ENCODE data around the gene CCT6A. TPM values are rescaled to one million over a fixed set of nuclear protein-coding genes. Genes with fewer than 3 reads are reported as not detected.
"Not testable (repeated sequence)": the region's sequence is repeated elsewhere in the genome, so short reads cannot be mapped to it uniquely, and the experiment has no call there.

Gene CCT6A, protein sequence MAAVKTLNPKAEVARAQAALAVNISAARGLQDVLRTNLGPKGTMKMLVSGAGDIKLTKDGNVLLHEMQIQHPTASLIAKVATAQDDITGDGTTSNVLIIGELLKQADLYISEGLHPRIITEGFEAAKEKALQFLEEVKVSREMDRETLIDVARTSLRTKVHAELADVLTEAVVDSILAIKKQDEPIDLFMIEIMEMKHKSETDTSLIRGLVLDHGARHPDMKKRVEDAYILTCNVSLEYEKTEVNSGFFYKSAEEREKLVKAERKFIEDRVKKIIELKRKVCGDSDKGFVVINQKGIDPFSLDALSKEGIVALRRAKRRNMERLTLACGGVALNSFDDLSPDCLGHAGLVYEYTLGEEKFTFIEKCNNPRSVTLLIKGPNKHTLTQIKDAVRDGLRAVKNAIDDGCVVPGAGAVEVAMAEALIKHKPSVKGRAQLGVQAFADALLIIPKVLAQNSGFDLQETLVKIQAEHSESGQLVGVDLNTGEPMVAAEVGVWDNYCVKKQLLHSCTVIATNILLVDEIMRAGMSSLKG
- 193 TPM for polyA plus RNA-seq (2012; ENCODE audit: low read depth, missing spikeins)

- FAIRE-seq, result peak; percentile 93
- TF ChIP-seq SPI1 (IDR thresholded peaks at IDR 0.05; ENCODE audit: low read depth, low read length) (no peak), TAF1 (IDR thresholded peaks at IDR 0.05; ENCODE audit: low read depth, low read length) (peak; percentile 39; the same call in 1 of the 2 replicates), POU2F2 (IDR thresholded peaks at IDR 0.05; ENCODE audit: low read depth, low read length) (no peak), POLR2A (IDR thresholded peaks at IDR 0.05; ENCODE audit: low read depth, low read length) (peak; percentile 89), PAX5 (IDR thresholded peaks at IDR 0.05; ENCODE audit: insufficient read depth, low read length, severe bottlenecking) (peak; percentile 42), POLR2AphosphoS5 (IDR thresholded peaks at IDR 0.05; ENCODE audit: low read depth, low read length) (peak; percentile 95)
These were observed at the start of gene CCT6A, which contains the start of gene PSPH for GRCh38 chr7:56051339-56052191. CCT6A (plus strand) TSS chr7:56051765; CDS start chr7:56051849, 84 bp downstream. PSPH (minus strand) TSS chr7:56051444; CDS start chr7:56021212, 30,232 bp downstream.

GRCh38 chr7:56003749-56004148 is 47.8 kb upstream of the CCT6A start:
- no peak for DNase-seq (ENCODE audit: insufficient read length, low spot score)
- TF ChIP-seq POLR2A (IDR thresholded peaks at IDR 0.05; ENCODE audit: low read depth, low read length), result no peak
- TF ChIP-seq TAF1 (IDR thresholded peaks at IDR 0.05; ENCODE audit: low read depth, low read length), result no peak
- no peak for TF ChIP-seq SPI1 (IDR thresholded peaks at IDR 0.05; ENCODE audit: low read depth, low read length)
- TF ChIP-seq POU2F2 (IDR thresholded peaks at IDR 0.05; ENCODE audit: low read depth, low read length), result no peak
- TF ChIP-seq POLR2AphosphoS5 (IDR thresholded peaks at IDR 0.05; ENCODE audit: low read depth, low read length), result no peak
- TF ChIP-seq PAX5 (IDR thresholded peaks at IDR 0.05; ENCODE audit: insufficient read depth, low read length, severe bottlenecking), result no peak
- no peak for FAIRE-seq

More at GRCh38 chr7:56051339-56052191, at the start of gene CCT6A, which contains the start of gene PSPH:
- DNase-seq (ENCODE audit: insufficient read length, low spot score), result peak; percentile 85

DNA sequence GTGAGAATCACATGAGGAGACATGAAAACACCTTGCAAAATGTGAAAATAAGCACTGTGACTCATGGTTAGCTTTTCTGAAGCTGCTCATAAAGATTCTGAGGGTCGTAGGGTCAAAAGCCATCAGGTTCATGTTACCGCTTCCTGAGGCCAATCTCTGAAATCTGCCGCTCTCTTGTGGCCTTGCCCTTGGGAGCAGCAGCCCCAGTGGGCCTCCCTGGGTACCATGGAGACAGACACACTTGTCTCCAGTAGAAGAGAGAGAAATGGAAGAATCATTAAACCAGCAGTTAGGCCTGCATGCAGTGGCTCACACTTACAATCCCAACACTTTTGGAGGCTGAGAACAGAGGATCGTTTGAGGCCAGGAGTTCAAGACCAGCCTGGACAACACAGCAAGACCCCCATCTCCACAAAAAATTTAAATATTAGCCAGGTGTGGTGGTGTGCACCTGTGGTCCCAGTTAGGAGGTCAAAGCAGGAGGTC is 44.4 kb upstream of the CCT6A start:
- no peak for TF ChIP-seq SPI1 (IDR thresholded peaks at IDR 0.05; ENCODE audit: low read depth, low read length)
- no peak for TF ChIP-seq PAX5 (IDR thresholded peaks at IDR 0.05; ENCODE audit: insufficient read depth, low read length, severe bottlenecking)
- no peak for TF ChIP-seq TAF1 (IDR thresholded peaks at IDR 0.05; ENCODE audit: low read depth, low read length)
- no peak for TF ChIP-seq POLR2AphosphoS5 (IDR thresholded peaks at IDR 0.05; ENCODE audit: low read depth, low read length)
- TF ChIP-seq POLR2A (IDR thresholded peaks at IDR 0.05; ENCODE audit: low read depth, low read length), result no peak
- TF ChIP-seq POU2F2 (IDR thresholded peaks at IDR 0.05; ENCODE audit: low read depth, low read length), result no peak
- no peak for DNase-seq (ENCODE audit: insufficient read length, low spot score)
- FAIRE-seq, result no peak

- FAIRE-seq (no peak), DNase-seq (ENCODE audit: insufficient read length, low spot score) (no peak)
- TF ChIP-seq POLR2AphosphoS5 (IDR thresholded peaks at IDR 0.05; ENCODE audit: low read depth, low read length) (no peak), POU2F2 (IDR thresholded peaks at IDR 0.05; ENCODE audit: low read depth, low read length) (no peak), TAF1 (IDR thresholded peaks at IDR 0.05; ENCODE audit: low read depth, low read length) (no peak)
These were observed 43.7 kb upstream of the CCT6A start for GRCh38 chr7:56007891-56008290.

DNA sequence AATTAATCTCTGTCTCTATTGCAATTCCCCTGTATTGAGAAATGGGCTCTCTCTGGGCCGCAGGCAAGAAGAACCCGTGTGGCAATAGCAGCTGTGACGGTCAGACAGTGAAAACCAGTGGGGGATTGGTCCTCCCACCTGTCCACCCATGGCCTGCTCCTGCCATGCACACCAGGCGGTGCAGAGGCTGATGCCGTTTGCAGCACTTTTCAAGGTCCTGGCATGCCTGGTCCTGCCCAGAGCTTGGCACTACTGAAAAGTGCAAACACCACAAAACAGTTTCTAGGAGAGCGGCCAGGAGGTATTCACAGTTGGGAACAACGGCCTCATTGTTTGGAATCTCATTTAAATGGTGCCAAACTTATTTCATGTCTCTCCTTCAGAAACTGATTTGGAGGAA is 41.9 kb upstream of the CCT6A start:
- FAIRE-seq (no peak), DNase-seq (ENCODE audit: insufficient read length, low spot score) (no peak)
- TF ChIP-seq PAX5 (IDR thresholded peaks at IDR 0.05; ENCODE audit: insufficient read depth, low read length, severe bottlenecking), result no peak

DNA sequence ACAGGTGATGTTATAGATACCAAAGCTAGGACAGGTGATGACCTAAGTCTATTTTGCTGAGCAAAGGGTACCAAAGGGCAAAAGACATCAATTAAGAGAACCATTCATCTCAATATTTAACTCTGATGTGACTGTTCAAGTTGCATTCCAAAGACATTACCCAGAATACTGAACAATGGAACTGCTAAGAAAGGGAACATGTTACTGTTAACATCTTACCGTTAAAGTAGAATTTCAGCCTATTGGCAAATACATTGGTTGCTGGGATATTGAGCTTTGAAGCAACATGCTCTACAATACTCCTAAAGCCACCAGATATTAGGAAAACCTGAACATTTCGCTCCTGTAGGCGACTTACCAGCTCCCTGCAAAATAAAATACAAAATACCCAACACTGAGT is 34.5 kb upstream of the CCT6A start:
- not testable (repeated sequence) for DNase-seq (ENCODE audit: insufficient read length, low spot score); FAIRE-seq

DNA sequence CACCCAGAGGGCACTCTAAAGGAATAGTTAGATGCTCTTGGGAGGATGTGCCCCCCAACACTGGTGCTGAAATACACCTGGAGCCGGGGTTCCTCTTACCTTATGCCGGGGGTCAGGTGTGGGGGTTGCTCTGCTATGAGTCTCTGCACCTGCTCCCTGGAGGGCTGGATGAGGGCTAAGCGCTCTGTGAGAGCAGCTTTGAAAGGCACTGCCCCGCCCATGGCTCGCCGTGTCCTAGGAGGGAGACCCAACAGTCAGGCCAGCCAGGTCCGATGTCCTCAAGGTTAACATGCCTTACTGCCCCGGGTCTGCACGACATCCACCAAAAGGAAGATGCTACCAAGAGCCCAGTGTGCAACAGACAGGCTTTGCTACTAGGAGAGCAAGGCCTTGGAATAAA is 32.1 kb upstream of the CCT6A start:
- no peak for TF ChIP-seq POLR2A (IDR thresholded peaks at IDR 0.05; ENCODE audit: low read depth, low read length)
- no peak for TF ChIP-seq POLR2AphosphoS5 (IDR thresholded peaks at IDR 0.05; ENCODE audit: low read depth, low read length)
- no peak for TF ChIP-seq TAF1 (IDR thresholded peaks at IDR 0.05; ENCODE audit: low read depth, low read length)
- TF ChIP-seq SPI1 (IDR thresholded peaks at IDR 0.05; ENCODE audit: low read depth, low read length), result no peak
- TF ChIP-seq PAX5 (IDR thresholded peaks at IDR 0.05; ENCODE audit: insufficient read depth, low read length, severe bottlenecking), result no peak
- FAIRE-seq, result no peak
- DNase-seq (ENCODE audit: insufficient read length, low spot score), result no peak

DNA sequence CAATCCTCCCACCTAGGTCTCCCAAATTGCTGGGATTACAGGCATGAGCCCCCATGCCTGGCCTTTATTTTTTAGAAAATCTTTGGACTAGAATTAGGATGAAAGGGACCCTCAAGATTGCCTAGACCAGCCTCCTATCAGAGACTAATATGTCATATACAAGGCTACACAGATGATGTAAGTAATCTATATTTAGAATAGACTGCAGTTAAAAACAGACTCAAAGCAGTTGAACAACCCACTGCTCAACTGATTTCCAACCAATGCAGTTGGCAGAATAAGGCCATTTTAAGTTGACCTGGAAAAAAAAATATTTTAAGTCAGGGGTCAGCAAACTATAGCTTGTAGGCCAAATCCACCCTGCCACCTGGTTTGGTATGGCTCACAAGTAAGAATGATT is 28.1 kb upstream of the CCT6A start:
- DNase-seq (ENCODE audit: insufficient read length, low spot score), result no peak
- no peak for FAIRE-seq
- no peak for TF ChIP-seq POLR2AphosphoS5 (IDR thresholded peaks at IDR 0.05; ENCODE audit: low read depth, low read length)
- no peak for TF ChIP-seq TAF1 (IDR thresholded peaks at IDR 0.05; ENCODE audit: low read depth, low read length)
- no peak for TF ChIP-seq POLR2A (IDR thresholded peaks at IDR 0.05; ENCODE audit: low read depth, low read length)
- no peak for TF ChIP-seq SPI1 (IDR thresholded peaks at IDR 0.05; ENCODE audit: low read depth, low read length)
- no peak for TF ChIP-seq POU2F2 (IDR thresholded peaks at IDR 0.05; ENCODE audit: low read depth, low read length)
- no peak for TF ChIP-seq PAX5 (IDR thresholded peaks at IDR 0.05; ENCODE audit: insufficient read depth, low read length, severe bottlenecking)

GRCh38 chr7:56026538-56026937 is 25.0 kb upstream of the CCT6A start:
- TF ChIP-seq POLR2A (IDR thresholded peaks at IDR 0.05; ENCODE audit: low read depth, low read length), result no peak
- no peak for TF ChIP-seq PAX5 (IDR thresholded peaks at IDR 0.05; ENCODE audit: insufficient read depth, low read length, severe bottlenecking)
- TF ChIP-seq SPI1 (IDR thresholded peaks at IDR 0.05; ENCODE audit: low read depth, low read length), result no peak
- no peak for TF ChIP-seq TAF1 (IDR thresholded peaks at IDR 0.05; ENCODE audit: low read depth, low read length)
- no peak for TF ChIP-seq POLR2AphosphoS5 (IDR thresholded peaks at IDR 0.05; ENCODE audit: low read depth, low read length)
- TF ChIP-seq POU2F2 (IDR thresholded peaks at IDR 0.05; ENCODE audit: low read depth, low read length), result no peak
- DNase-seq (ENCODE audit: insufficient read length, low spot score) (no peak), FAIRE-seq (no peak)

Data from GM12891 (cell line).